ENCODE data around the gene NUDT14. TPM values are rescaled to one million over a fixed set of nuclear protein-coding genes. Genes with fewer than 3 reads are reported as not detected.
A peak's percentile ranks its signal among the peaks of the same experiment; 100 is the strongest.

The NUDT14 gene
- total and polyA plus RNA-seq, 7 donors, result 14.7 to 45.4 (median 23.3) TPM

GRCh38 chr14:105139831-105140239 is 41.3 kb downstream of the NUDT14 start:
- H3K9me3 ChIP-seq, result peaks cover 11% of the 10 kb centered on the region
- no peaks in the 10 kb centered on the region for H3K4me1 ChIP-seq
- 90 to 100% (median 97%) methylated on average over 5 of the region's 5 CpGs for WGBS, 3 donors
- intact Hi-C loops (cut with DNase I), result no loop called here
- no peaks in the 10 kb centered on the region for H3K27me3 ChIP-seq (ENCODE audit: insufficient read depth in 3 of 3, low read length in 2 of 3)
- no peak for DNase-seq
- peaks cover 0 to 42% of the 10 kb centered on the region in 2 donors for H3K36me3 ChIP-seq (ENCODE audit: insufficient read depth in 1 of 2, low read depth in 1 of 2)
- no peak overlapping the region for H3K4me3 ChIP-seq
- no peak for TF ChIP-seq CTCF (IDR thresholded peaks at IDR 0.05)
- no peak overlapping the region for H3K27ac ChIP-seq
- ATAC-seq, result no peak

- H3K9me3 ChIP-seq, result peaks cover 11% of the 10 kb centered on the region
- WGBS, 3 donors, result 78 to 91% (median 90%) methylated on average over 10 of the region's 10 CpGs
- intact Hi-C loops (cut with DNase I), result no loop called here
- ATAC-seq, result peak in 1 of 4 donors; percentile 17
- H3K27me3 ChIP-seq (ENCODE audit: insufficient read depth in 3 of 3, low read length in 2 of 3), result no peaks in the 10 kb centered on the region
- H3K4me3 ChIP-seq, result no peak overlapping the region
- no peaks in the 10 kb centered on the region for H3K4me1 ChIP-seq
- H3K27ac ChIP-seq, result no peak overlapping the region
- H3K36me3 ChIP-seq (ENCODE audit: insufficient read depth in 1 of 2, low read depth in 1 of 2), result peaks cover 0 to 37% of the 10 kb centered on the region in 2 donors
- no peak for TF ChIP-seq CTCF (IDR thresholded peaks at IDR 0.05)
- no peak for DNase-seq
These were observed 41.8 kb downstream of the NUDT14 start for GRCh38 chr14:105139212-105139825.

GRCh38 chr14:105138551-105139111 is 42.5 kb downstream of the NUDT14 start:
- Histone ChIP-seq H3K36me3 (ENCODE audit: insufficient read depth in 1 of 2, low read depth in 1 of 2) (peaks cover 0 to 34% of the 10 kb centered on the region in 2 donors), H3K27me3 (ENCODE audit: insufficient read depth in 3 of 3, low read length in 2 of 3) (no peaks in the 10 kb centered on the region), H3K4me1 (no peaks in the 10 kb centered on the region), H3K9me3 (peaks cover 11% of the 10 kb centered on the region), H3K4me3 (no peak overlapping the region), H3K27ac (no peak overlapping the region)
- intact Hi-C loops (cut with DNase I), result no loop called here
- no peak for ATAC-seq
- no peak for DNase-seq
- 90 to 95% (median 93%) methylated on average over 14 to 15 of the region's 15 CpGs for WGBS, 3 donors
- no peak for TF ChIP-seq CTCF (IDR thresholded peaks at IDR 0.05)

- H3K36me3 ChIP-seq (ENCODE audit: insufficient read depth in 1 of 2, low read depth in 1 of 2), result peaks cover 0 to 29% of the 10 kb centered on the region in 2 donors
- no peak overlapping the region for H3K4me3 ChIP-seq
- 84 to 88% (median 87%) methylated on average over 19 of the region's 19 CpGs for whole genome bisulfite sequencing, 3 donors
- peaks cover 11% of the 10 kb centered on the region for H3K9me3 ChIP-seq
- H3K4me1 ChIP-seq, result no peaks in the 10 kb centered on the region
- no peak overlapping the region for H3K27ac ChIP-seq
- ATAC-seq (peak in 2 of 4 donors; percentile 7 to 11), DNase-seq (no peak)
- intact Hi-C loops (cut with DNase I), result no loop called here
- H3K27me3 ChIP-seq (ENCODE audit: insufficient read depth in 3 of 3, low read length in 2 of 3), result no peaks in the 10 kb centered on the region
- TF ChIP-seq CTCF (IDR thresholded peaks at IDR 0.05), result no peak
These were observed 43.0 kb downstream of the NUDT14 start for GRCh38 chr14:105138021-105138541.

Measured in psoas muscle (tissue), 8 donors.